ENCODE data around the gene AFF3. TPM values are rescaled to one million over a fixed set of nuclear protein-coding genes. Genes with fewer than 3 reads are reported as not detected.

Gene AFF3
- total and polyA plus RNA-seq, 2 experiments from 2014 or later = 7.3 to 7.8 TPM

GRCh38 chr2:100029460-100029859 is 112.9 kb downstream of the AFF3 start:
- Histone ChIP-seq H3K27ac (no peak overlapping the region), H3K9me3 (ENCODE audit: low read depth) (no peaks in the 10 kb centered on the region), H3K4me2 (no peak overlapping the region), H4K20me1 (ENCODE audit: insufficient read depth, poor library complexity, severe bottlenecking) (no peaks in the 10 kb centered on the region), H3K4me3 (no peak overlapping the region), H3K27me3 (no peaks in the 10 kb centered on the region), H2AFZ (no peak overlapping the region), H3K79me2 (no peaks in the 10 kb centered on the region), H3K36me3 (replicated peaks; ENCODE audit: insufficient read depth, low read depth) (no peaks in the 10 kb centered on the region), H3K4me1 (ENCODE audit: insufficient read depth) (no peaks in the 10 kb centered on the region), H3K9me2 (replicated peaks; ENCODE audit: insufficient read depth) (no peaks in the 10 kb centered on the region)
- WGBS (ENCODE audit: low lambda C conversion rate, missing lambda C conversion rate) = 91% methylated on average over 6 of the region's 6 CpGs
- DNase-seq (ENCODE audit: low spot score) = no peak
- TF ChIP-seq EZH2 (IDR thresholded peaks at IDR 0.05; ENCODE audit: borderline replicate concordance) = no peak
- TF ChIP-seq EZH2phosphoT487 (IDR thresholded peaks at IDR 0.05; ENCODE audit: low read depth, severe bottlenecking, unreplicated experiment) = no peak
- no peak for TF ChIP-seq CTCF (IDR thresholded peaks at IDR 0.05; ENCODE audit: poor library complexity)

DNA sequence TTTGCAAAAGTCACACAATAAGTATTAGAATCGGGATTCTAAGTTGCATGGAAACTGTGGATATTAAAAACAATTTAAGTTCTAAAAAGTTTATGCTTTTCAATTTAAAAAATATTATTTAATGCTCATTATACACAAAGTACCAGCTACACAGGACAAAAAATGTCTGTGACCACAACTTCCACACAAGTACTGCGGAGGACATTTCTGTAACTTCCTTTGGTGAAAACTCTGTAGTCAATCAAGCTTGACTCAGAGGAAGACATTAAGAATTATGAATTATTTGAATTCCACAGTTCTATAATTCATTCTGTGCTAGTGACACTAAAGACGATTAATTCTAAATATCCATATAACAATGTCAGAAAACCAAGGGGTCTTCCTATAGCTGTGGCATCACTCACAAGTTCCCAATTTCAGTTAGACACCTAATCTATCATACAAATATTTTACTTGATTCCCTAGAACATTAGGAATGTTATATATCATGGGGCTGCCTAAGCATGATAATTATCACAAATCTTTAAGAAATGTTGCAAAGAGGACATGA is 120.5 kb downstream of the AFF3 start:
- Histone ChIP-seq H3K27me3 (no peaks in the 10 kb centered on the region), H3K36me3 (replicated peaks; ENCODE audit: insufficient read depth, low read depth) (no peaks in the 10 kb centered on the region), H2AFZ (no peak overlapping the region), H3K27ac (no peak overlapping the region), H3K4me1 (ENCODE audit: insufficient read depth) (no peaks in the 10 kb centered on the region), H3K79me2 (peaks cover 2% of the 10 kb centered on the region), H3K4me3 (no peak overlapping the region), H3K9me2 (replicated peaks; ENCODE audit: insufficient read depth) (no peaks in the 10 kb centered on the region), H4K20me1 (ENCODE audit: insufficient read depth, poor library complexity, severe bottlenecking) (no peaks in the 10 kb centered on the region), H3K4me2 (no peak overlapping the region), H3K9me3 (ENCODE audit: low read depth) (no peaks in the 10 kb centered on the region)
- TF ChIP-seq EZH2 (IDR thresholded peaks at IDR 0.05; ENCODE audit: borderline replicate concordance) (no peak), CTCF (IDR thresholded peaks at IDR 0.05; ENCODE audit: poor library complexity) (no peak), EZH2phosphoT487 (IDR thresholded peaks at IDR 0.05; ENCODE audit: low read depth, severe bottlenecking, unreplicated experiment) (no peak)
- 92% methylated on average over 3 of the region's 3 CpGs for WGBS (ENCODE audit: low lambda C conversion rate, missing lambda C conversion rate)
- DNase-seq (ENCODE audit: low spot score) = no peak

DNA sequence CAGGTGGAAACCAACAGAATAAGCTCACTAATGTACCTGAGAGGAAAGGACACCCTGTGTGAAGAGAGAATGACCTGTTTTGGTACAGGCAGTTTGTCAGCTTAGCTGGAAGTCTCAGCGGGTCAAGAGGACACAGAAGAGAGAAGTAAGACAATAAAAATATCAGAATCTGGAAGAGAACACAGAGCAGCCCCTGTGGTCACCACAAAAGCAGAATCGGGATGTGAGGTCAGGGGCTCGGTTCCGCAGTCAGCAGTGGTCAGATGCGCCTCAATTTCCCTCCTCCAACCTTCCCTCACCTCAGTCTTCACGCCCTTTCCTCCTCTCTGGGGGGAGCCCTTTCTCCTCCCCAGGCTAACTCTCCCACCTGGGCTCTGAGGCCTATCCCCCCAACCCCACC is 122.9 kb downstream of the AFF3 start:
- Histone ChIP-seq H3K79me2 (peaks cover 2% of the 10 kb centered on the region), H3K9me3 (ENCODE audit: low read depth) (no peaks in the 10 kb centered on the region), H3K4me1 (ENCODE audit: insufficient read depth) (no peaks in the 10 kb centered on the region), H3K4me2 (no peak overlapping the region), H3K36me3 (replicated peaks; ENCODE audit: insufficient read depth, low read depth) (no peaks in the 10 kb centered on the region), H3K27me3 (no peaks in the 10 kb centered on the region), H4K20me1 (ENCODE audit: insufficient read depth, poor library complexity, severe bottlenecking) (no peaks in the 10 kb centered on the region), H3K9me2 (replicated peaks; ENCODE audit: insufficient read depth) (no peaks in the 10 kb centered on the region), H2AFZ (no peak overlapping the region), H3K27ac (no peak overlapping the region), H3K4me3 (no peak overlapping the region)
- no peak for DNase-seq (ENCODE audit: low spot score)
- 94% methylated on average over 6 of the region's 6 CpGs for WGBS (ENCODE audit: low lambda C conversion rate, missing lambda C conversion rate)
- no peak for TF ChIP-seq EZH2 (IDR thresholded peaks at IDR 0.05; ENCODE audit: borderline replicate concordance)

DNA sequence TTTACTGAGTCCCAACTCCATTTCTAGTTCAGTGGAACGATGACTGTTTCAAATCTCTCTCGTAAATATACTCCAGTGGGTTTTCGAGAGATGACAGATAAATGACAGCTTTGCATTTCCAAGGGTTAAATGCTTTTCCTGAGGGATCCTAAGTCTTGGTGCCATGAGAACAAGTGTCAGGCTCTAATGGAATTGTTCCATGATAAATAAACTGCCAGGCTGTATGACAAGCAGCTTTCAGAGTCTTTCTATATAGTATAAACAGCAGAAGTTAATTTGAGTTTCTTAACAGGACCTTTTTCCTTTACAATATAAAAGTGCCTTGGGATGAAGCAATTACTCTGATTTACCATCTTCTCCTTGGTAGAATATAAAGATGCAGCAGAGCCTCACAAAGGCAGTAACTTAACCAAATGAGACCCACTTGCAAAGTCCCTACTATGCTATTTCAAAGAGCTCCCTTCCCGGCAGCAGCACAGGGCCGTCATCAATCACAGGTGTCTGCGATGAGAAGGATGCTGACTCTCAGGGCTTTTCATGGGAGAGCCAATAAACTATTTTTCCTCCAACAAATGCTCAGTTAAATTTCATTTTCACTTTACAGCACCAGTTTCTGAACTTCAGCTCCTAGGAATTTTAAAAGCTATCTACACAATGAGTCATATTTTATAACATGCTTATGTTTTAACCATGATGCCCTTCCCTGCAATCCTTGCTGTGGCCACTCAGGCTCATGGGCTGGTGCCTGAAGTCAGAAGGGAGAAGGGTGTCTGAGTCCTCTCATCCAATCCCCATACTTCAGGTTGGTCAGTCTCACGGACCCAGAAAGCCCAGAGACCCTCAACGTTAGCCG is 123.8 kb downstream of the AFF3 start:
- H3K4me1 ChIP-seq (ENCODE audit: insufficient read depth) = no peaks in the 10 kb centered on the region
- no peak overlapping the region for H3K4me3 ChIP-seq
- H4K20me1 ChIP-seq (ENCODE audit: insufficient read depth, poor library complexity, severe bottlenecking) = no peaks in the 10 kb centered on the region
- H2AFZ ChIP-seq = no peak overlapping the region
- peaks cover 2% of the 10 kb centered on the region for H3K79me2 ChIP-seq
- H3K27ac ChIP-seq = peak overlapping the region; percentile 13
- no peak overlapping the region for H3K4me2 ChIP-seq
- TF ChIP-seq EZH2 (IDR thresholded peaks at IDR 0.05; ENCODE audit: borderline replicate concordance) (no peak), EZH2phosphoT487 (IDR thresholded peaks at IDR 0.05; ENCODE audit: low read depth, severe bottlenecking, unreplicated experiment) (no peak), CTCF (IDR thresholded peaks at IDR 0.05; ENCODE audit: poor library complexity) (no peak)
- no peaks in the 10 kb centered on the region for H3K36me3 ChIP-seq (replicated peaks; ENCODE audit: insufficient read depth, low read depth)
- WGBS (ENCODE audit: low lambda C conversion rate, missing lambda C conversion rate) = 72% methylated on average over 9 of the region's 9 CpGs
- DNase-seq (ENCODE audit: low spot score) = peak; percentile 38
- H3K9me2 ChIP-seq (replicated peaks; ENCODE audit: insufficient read depth) = no peaks in the 10 kb centered on the region
- H3K27me3 ChIP-seq = no peaks in the 10 kb centered on the region
- no peaks in the 10 kb centered on the region for H3K9me3 ChIP-seq (ENCODE audit: low read depth)

Measured in hepatocyte (in vitro differentiated cells).